H9 (cell line): ENCODE data around the gene CDK14. TPM values are rescaled to one million over a fixed set of nuclear protein-coding genes. Genes with fewer than 3 reads are reported as not detected.

Experiments
- DNase-seq: peaks from one replicate; pipeline ENCODE4 v3.0.0-alpha.2; 2017
- H2AFZ ChIP-seq: one replicate; pipeline ENCODE4 v1.6.1; 2013; ENCODE audit warnings: mild to moderate bottlenecking, low read length, control low read depth, moderate library complexity
- H2AK5ac ChIP-seq: 2 replicates; pipeline ENCODE4 v1.6.1; 2013; ENCODE audit warnings: low read length, control low read depth, mixed read lengths; ENCODE audit not compliant: insufficient read length
- H2BK120ac ChIP-seq: one replicate; pipeline ENCODE4 v1.6.1; 2013; ENCODE audit warnings: low read depth, mild to moderate bottlenecking, low read length, control low read depth, inconsistent platforms; ENCODE audit not compliant: poor library complexity, severe bottlenecking
- H2BK12ac ChIP-seq: 2 replicates; pipeline ENCODE4 v1.6.1; 2013; ENCODE audit warnings: low read length, control low read depth, mixed read lengths, low read depth; ENCODE audit not compliant: insufficient read length
- H2BK15ac ChIP-seq: 2 replicates; pipeline ENCODE4 v1.6.1; 2013; ENCODE audit warnings: low read depth, low read length, control low read depth
- H2BK20ac ChIP-seq: one replicate; pipeline ENCODE4 v1.6.1; 2013; ENCODE audit warnings: low read depth, mild to moderate bottlenecking, low read length, control low read depth, inconsistent platforms; ENCODE audit not compliant: poor library complexity, severe bottlenecking
- H2BK5ac ChIP-seq: 2 replicates; pipeline ENCODE4 v1.6.1; 2013; ENCODE audit warnings: low read length, control low read depth, mixed read lengths; ENCODE audit not compliant: insufficient read length
- H3K14ac ChIP-seq: 2 replicates; pipeline ENCODE4 v1.6.1; 2013; ENCODE audit warnings: low read length, control low read depth; ENCODE audit not compliant: insufficient read depth
- H3K18ac ChIP-seq: 2 replicates; pipeline ENCODE4 v1.6.1; 2013; ENCODE audit warnings: low read depth, mild to moderate bottlenecking, mixed read lengths, low read length, control low read depth; ENCODE audit not compliant: insufficient read length
- H3K23ac ChIP-seq: 2 replicates; pipeline ENCODE4 v1.6.1; 2013; ENCODE audit warnings: low read length, control low read depth, mixed read lengths, low read depth; ENCODE audit not compliant: insufficient read length
- H3K23me2 ChIP-seq: 2 replicates; pipeline ENCODE4 v1.6.1; 2013; ENCODE audit warnings: low read depth, mild to moderate bottlenecking, mixed read lengths, low read length, control low read depth; ENCODE audit not compliant: insufficient read length, poor library complexity, severe bottlenecking
- H3K27ac ChIP-seq: 2 replicates; pipeline ENCODE4 v1.5.1; 2013; ENCODE audit warnings: low read length, control low read depth, mixed read lengths, low read depth; ENCODE audit not compliant: insufficient read length
- H3K27me3 ChIP-seq: 2 replicates; pipeline ENCODE4 v1.6.1; 2013; ENCODE audit warnings: low read length, control low read depth, inconsistent platforms; ENCODE audit not compliant: insufficient read depth
- H3K4ac ChIP-seq: 2 replicates; pipeline ENCODE4 v1.6.1; 2013; ENCODE audit warnings: low read depth, mild to moderate bottlenecking, control low read depth, inconsistent platforms, low read length, moderate library complexity
- H3K4me1 ChIP-seq: 2 replicates; pipeline ENCODE4 v1.6.1; 2013; ENCODE audit warnings: low read length, control low read depth, inconsistent platforms; ENCODE audit not compliant: insufficient read depth
- H3K4me2 ChIP-seq: 2 replicates; pipeline ENCODE4 v1.6.1; 2013; ENCODE audit warnings: low read length, control low read depth, mixed read lengths; ENCODE audit not compliant: insufficient read length, insufficient read depth
- H3K56ac ChIP-seq: 2 replicates; pipeline ENCODE4 v1.6.1; 2013; ENCODE audit warnings: low read depth, mild to moderate bottlenecking, mixed read lengths, low read length, control low read depth; ENCODE audit not compliant: insufficient read length
- H3K79me1 ChIP-seq: 2 replicates; pipeline ENCODE4 v1.6.1; 2013; ENCODE audit warnings: low read depth, mild to moderate bottlenecking, moderate library complexity, low read length, control low read depth, inconsistent platforms; ENCODE audit not compliant: insufficient read depth, poor library complexity, severe bottlenecking
- H3K79me2 ChIP-seq: 2 replicates; pipeline ENCODE4 v1.6.1; 2013; ENCODE audit warnings: low read length, control low read depth, inconsistent platforms; ENCODE audit not compliant: insufficient read depth
- H3K9ac ChIP-seq: 2 replicates; pipeline ENCODE4 v1.6.1; 2013; ENCODE audit warnings: low read length, control low read depth, mixed read lengths; ENCODE audit not compliant: insufficient read length; ENCODE audit errors: extremely low read depth
- H3K9me3 ChIP-seq: one replicate; pipeline ENCODE4 v1.6.1; 2013; ENCODE audit warnings: low read depth, low read length, inconsistent platforms; ENCODE audit not compliant: control insufficient read depth
- H3T11ph ChIP-seq: one replicate; pipeline ENCODE4 v1.6.1; 2013; ENCODE audit warnings: mild to moderate bottlenecking, low read length, control low read depth, inconsistent platforms
- H4K20me1 ChIP-seq: one replicate; pipeline ENCODE4 v1.6.1; 2013; ENCODE audit not compliant: control insufficient read depth, insufficient read length, insufficient read depth
- H4K5ac ChIP-seq: 2 replicates; pipeline ENCODE4 v1.6.1; 2013; ENCODE audit warnings: low read depth, mild to moderate bottlenecking, mixed read lengths, low read length, control low read depth; ENCODE audit not compliant: insufficient read length
- H4K8ac ChIP-seq: replicated peaks from 2 replicates; pipeline ENCODE4 v1.6.1; 2013; ENCODE audit warnings: low read length, control low read depth, mixed read lengths, low read depth; ENCODE audit not compliant: insufficient read length
- H4K91ac ChIP-seq: 2 replicates; pipeline ENCODE4 v1.6.1; 2013; ENCODE audit warnings: low read depth, mild to moderate bottlenecking, moderate library complexity, mixed read lengths, low read length, control low read depth; ENCODE audit not compliant: insufficient read length
- H3K27ac Mint-ChIP-seq, 3 experiments: 2 replicates in 2 of 3; 3 replicates in 1 of 3; pipeline ENCODE4 v1.8.0; 2020 to 2021; ENCODE audit warnings: mixed read lengths in 3 of 3, mild to moderate bottlenecking in 1 of 3, moderate library complexity in 1 of 3
- H3K27me3 Mint-ChIP-seq: 2 replicates; pipeline ENCODE4 v1.8.0; 2021; ENCODE audit warnings: low read depth, mild to moderate bottlenecking, moderate library complexity, mixed read lengths
- H3K36me3 Mint-ChIP-seq, 3 experiments: 2 replicates in 2 of 3; 3 replicates in 1 of 3; pipeline ENCODE4 v1.8.0; 2020 to 2021; ENCODE audit warnings: low read depth in 3 of 3, mixed read lengths in 3 of 3; ENCODE audit not compliant: insufficient read depth in 1 of 3
- H3K4me1 Mint-ChIP-seq, 2 experiments: 2 replicates each; pipeline ENCODE4 v1.8.0; 2020; ENCODE audit warnings: mixed read lengths in 2 of 2
- H3K4me3 Mint-ChIP-seq, 2 experiments: 2 replicates in 1 of 2; 3 replicates in 1 of 2; pipeline ENCODE4 v1.8.0; 2020 to 2021; ENCODE audit warnings: mild to moderate bottlenecking in 2 of 2, mixed read lengths in 2 of 2, moderate library complexity in 1 of 2
- H3K9me3 Mint-ChIP-seq, 2 experiments: 2 replicates in 1 of 2; 3 replicates in 1 of 2; pipeline ENCODE4 v1.8.0; 2020; ENCODE audit warnings: mild to moderate bottlenecking in 2 of 2, mixed read lengths in 2 of 2, moderate library complexity in 1 of 2
- CTCF ChIP-seq: fragments of 200-600 bp; sonication (generic); conservative IDR thresholded peaks from 3 replicates; pipeline ENCODE4 v1.8.0; 2021; ENCODE audit warnings: antibody characterized with exemption, mild to moderate bottlenecking
- WGBS: extraction: QIAGEN DNeasy Blood & Tissue Kit; methylation state at CpG from one replicate; pipeline ENCODE4 v1.1.7; 2013; ENCODE audit warnings: missing lambda C conversion rate, low lambda C conversion rate, mixed read lengths; ENCODE audit not compliant: insufficient read length; ENCODE audit errors: extremely low coverage; 5-methylcytosine and 5-hydroxymethylcytosine counted together
- total RNA-seq: library from RNA; stranded (reverse); gene quantifications from 2 replicates; pipeline ENCODE4 v1.2.1, GENCODE V29; 2021

The CDK14 gene
- total RNA-seq, 1 experiment from 2014 or later: 23.9 TPM

GRCh38 chr7:91025906-91026390, 429.8 kb downstream of the CDK14 start:
- DNase-seq: no peak
- H3K4me2 ChIP-seq: no peak overlapping the region
- no peak overlapping the region for H2BK15ac ChIP-seq
- Mint-ChIP-seq H3K9me3 (peaks cover 0 to 2% of the 10 kb centered on the region in 2 experiments; a peak in 2 of 5 replicates), H3K27me3 (no peaks in the 10 kb centered on the region), H3K27ac (no peak overlapping the region; a peak in 1 of 7 replicates), H3K36me3 (peaks cover 0 to 8% (median 3%) of the 10 kb centered on the region in 3 experiments; a peak in 3 of 7 replicates), H3K4me1 (peaks cover 12 to 20% of the 10 kb centered on the region in 2 experiments), H3K4me3 (no peak overlapping the region)
- no CpG with 5 or more reads among the region's 2 CpGs for WGBS
- no peak overlapping the region for H3K27ac ChIP-seq
- no peak overlapping the region for H2BK20ac ChIP-seq
- TF ChIP-seq CTCF: no peak
- no peak overlapping the region for H2AK5ac ChIP-seq
- H3K56ac ChIP-seq: no peak overlapping the region
- H4K91ac ChIP-seq: no peak overlapping the region
- H3K23me2 ChIP-seq: no peaks in the 10 kb centered on the region
- H3K14ac ChIP-seq: no peak overlapping the region
- H2BK120ac ChIP-seq: no peak overlapping the region
- no peaks in the 10 kb centered on the region for H3K79me1 ChIP-seq
- H3K9ac ChIP-seq: no peak overlapping the region
- no peak overlapping the region for H3K18ac ChIP-seq
- no peak overlapping the region for H2AFZ ChIP-seq
- no peaks in the 10 kb centered on the region for H4K20me1 ChIP-seq
- H3K23ac ChIP-seq: no peak overlapping the region
- H2BK12ac ChIP-seq: no peak overlapping the region
- no peak overlapping the region for H2BK5ac ChIP-seq
- peaks cover 9% of the 10 kb centered on the region; the same call in 1 of the 2 replicates for H3K4me1 ChIP-seq
- no peaks in the 10 kb centered on the region for H3K9me3 ChIP-seq
- H3T11ph ChIP-seq: no peak overlapping the region
- no peaks in the 10 kb centered on the region for H3K79me2 ChIP-seq
- no peak overlapping the region for H3K4ac ChIP-seq
- no peaks in the 10 kb centered on the region for H3K27me3 ChIP-seq
- H4K8ac ChIP-seq: no peak overlapping the region
- no peak overlapping the region for H4K5ac ChIP-seq
